Esophagus squamous epithelium (tissue), 5 donors: ENCODE data around the gene TNNI2. TPM values are rescaled to one million over a fixed set of nuclear protein-coding genes. Genes with fewer than 3 reads are reported as not detected.

Experiments used
- DNase-seq: peaks from one replicate; lab custom pipeline; 2025; lab: John Stamatoyannopoulos, UW
- H3K27ac ChIP-seq, 4 donors: fragments of 200-600 bp; sonication (generic); one replicate each; pipeline ENCODE4 v1.5.1; 2016 to 2019; ENCODE audit warnings: mild to moderate bottlenecking in 1 of 4
- H3K27me3 ChIP-seq, 4 donors: fragments of 200-600 bp; sonication (generic); 1 replicate in 3 of 4; 2 replicates in 1 of 4; pipeline versions ENCODE4 v1.5.1 to v1.6.0; 2017 to 2021; ENCODE audit warnings: antibody characterized with exemption in 1 of 4
- H3K36me3 ChIP-seq, 3 donors: fragments of 200-600 bp; sonication (generic); one replicate each; pipeline ENCODE4 v1.5.1; 2016 to 2019
- H3K4me1 ChIP-seq, 3 donors: fragments of 200-600 bp; sonication (generic); one replicate each; pipeline ENCODE4 v1.5.1; 2017 to 2019
- H3K4me3 ChIP-seq, 4 donors: fragments of 200-600 bp; sonication (generic); 1 replicate in 3 of 4; 2 replicates in 1 of 4; pipeline ENCODE4 v1.5.1; 2016 to 2019; ENCODE audit warnings: mild to moderate bottlenecking in 2 of 4, moderate library complexity in 1 of 4
- H3K9me3 ChIP-seq, 3 donors: fragments of 200-600 bp; sonication (generic); one replicate each; pipeline ENCODE4 v1.5.1; 2016 to 2019
- POLR2A ChIP-seq, 4 donors: fragments of 450-650 bp; IDR thresholded peaks; one replicate each; pipeline ENCODE4 v1.6.1; 2017; ENCODE audit warnings: antibody characterized with exemption in 4 of 4, mild to moderate bottlenecking in 4 of 4, moderate library complexity in 3 of 4
- WGBS, 2 donors: methylation state at CpG; one replicate each; pipeline ENCODE4 v1.1.5; 2018; 5-methylcytosine and 5-hydroxymethylcytosine counted together
- intact Hi-C: fragments of 100-400 bp; cut with DNase I; formaldehyde crosslinking; loops from one replicate; pipeline ENCODE4 v1.15.0; 2022
- total RNA-seq, 4 donors: library from RNA; depleted of rRNA; stranded (reverse); fragments of >200 nt; gene quantifications; one replicate each; pipeline ENCODE4 v1.1.0, GENCODE V29; 2016
- TF ChIP-seq, protein P1 (sequence below), 6 experiments: fragments of 450-650 bp in 4 of 6; fragments of 200-600 bp in 2 of 6; sonication (generic) in 2 of 6; IDR thresholded peaks; one replicate each; pipeline ENCODE4 v1.5.1; 2016 to 2019; ENCODE audit warnings: antibody characterized with exemption in 6 of 6, mild to moderate bottlenecking in 4 of 6, moderate library complexity in 4 of 6
- donor health status: DM: yes; HTN: yes; CAD: no.

Gene TNNI2
- total RNA-seq, 4 donors from 2014 or later = 14.7 to 23.8 (median 15.0) TPM; not detected in 1

DNA sequence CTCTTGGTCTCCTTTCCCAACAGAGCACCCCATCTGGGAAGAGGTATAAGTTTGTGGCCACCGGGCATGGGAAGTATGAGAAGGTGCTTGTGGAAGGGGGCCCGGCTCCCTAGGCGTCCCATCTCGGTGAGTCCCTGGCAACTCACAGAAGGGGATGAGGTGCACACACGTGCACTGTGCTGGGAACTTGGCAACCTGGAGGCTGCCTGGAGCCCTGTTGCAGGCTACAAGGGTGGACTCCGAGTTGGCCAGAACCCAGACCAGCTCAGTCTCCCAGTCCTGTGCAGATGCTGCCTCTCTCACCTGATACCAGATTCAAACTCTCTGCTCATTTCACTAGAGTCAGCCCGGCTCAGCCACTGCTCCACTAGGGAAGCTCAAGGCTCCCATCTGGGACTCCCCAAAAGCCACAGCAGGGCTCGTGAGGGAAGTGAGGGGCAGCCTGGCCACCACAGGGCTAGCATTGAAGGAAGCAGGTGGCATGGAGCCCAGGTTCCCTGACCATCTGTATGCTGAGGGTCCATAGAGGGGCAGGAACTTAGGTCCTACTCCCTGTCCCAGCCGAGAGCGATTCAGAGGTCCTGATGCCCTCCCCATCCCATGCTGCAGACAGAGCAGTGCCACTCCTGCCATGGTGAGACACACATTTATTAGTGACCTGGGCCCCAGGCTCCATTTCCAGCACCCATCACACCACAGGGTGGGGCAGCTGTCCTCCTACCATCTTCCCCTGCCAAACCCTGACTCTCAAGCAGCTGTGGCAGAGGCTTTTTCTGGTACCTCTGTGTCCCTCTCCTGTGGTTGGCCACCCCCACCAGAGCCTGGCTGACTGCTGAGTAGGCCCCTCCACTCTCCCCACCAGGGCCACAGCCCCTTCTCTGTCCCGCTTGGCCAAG is 48.9 kb downstream of the TNNI2 start:
- H3K4me1 ChIP-seq = peaks cover 0 to 47% (median 20%) of the 10 kb centered on the region in 3 donors
- WGBS, 2 donors = 86 to 90% methylated on average over 3 to 9 of the region's 11 CpGs
- TF ChIP-seq POLR2A (IDR thresholded peaks at IDR 0.05) = no peak
- TF ChIP-seq, protein P1, sequence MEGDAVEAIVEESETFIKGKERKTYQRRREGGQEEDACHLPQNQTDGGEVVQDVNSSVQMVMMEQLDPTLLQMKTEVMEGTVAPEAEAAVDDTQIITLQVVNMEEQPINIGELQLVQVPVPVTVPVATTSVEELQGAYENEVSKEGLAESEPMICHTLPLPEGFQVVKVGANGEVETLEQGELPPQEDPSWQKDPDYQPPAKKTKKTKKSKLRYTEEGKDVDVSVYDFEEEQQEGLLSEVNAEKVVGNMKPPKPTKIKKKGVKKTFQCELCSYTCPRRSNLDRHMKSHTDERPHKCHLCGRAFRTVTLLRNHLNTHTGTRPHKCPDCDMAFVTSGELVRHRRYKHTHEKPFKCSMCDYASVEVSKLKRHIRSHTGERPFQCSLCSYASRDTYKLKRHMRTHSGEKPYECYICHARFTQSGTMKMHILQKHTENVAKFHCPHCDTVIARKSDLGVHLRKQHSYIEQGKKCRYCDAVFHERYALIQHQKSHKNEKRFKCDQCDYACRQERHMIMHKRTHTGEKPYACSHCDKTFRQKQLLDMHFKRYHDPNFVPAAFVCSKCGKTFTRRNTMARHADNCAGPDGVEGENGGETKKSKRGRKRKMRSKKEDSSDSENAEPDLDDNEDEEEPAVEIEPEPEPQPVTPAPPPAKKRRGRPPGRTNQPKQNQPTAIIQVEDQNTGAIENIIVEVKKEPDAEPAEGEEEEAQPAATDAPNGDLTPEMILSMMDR (IDR thresholded peaks at IDR 0.05) = no peak
- intact Hi-C loops = no loop called here
- no peaks in the 10 kb centered on the region for H3K27me3 ChIP-seq
- H3K4me3 ChIP-seq = no peak overlapping the region
- H3K36me3 ChIP-seq = peaks cover 0 to 70% (median 28%) of the 10 kb centered on the region in 3 donors
- no peak for DNase-seq
- H3K9me3 ChIP-seq = no peaks in the 10 kb centered on the region
- H3K27ac ChIP-seq = peak overlapping the region in 3 of 4 donors; percentile 38 to 81 (median 59)

DNA sequence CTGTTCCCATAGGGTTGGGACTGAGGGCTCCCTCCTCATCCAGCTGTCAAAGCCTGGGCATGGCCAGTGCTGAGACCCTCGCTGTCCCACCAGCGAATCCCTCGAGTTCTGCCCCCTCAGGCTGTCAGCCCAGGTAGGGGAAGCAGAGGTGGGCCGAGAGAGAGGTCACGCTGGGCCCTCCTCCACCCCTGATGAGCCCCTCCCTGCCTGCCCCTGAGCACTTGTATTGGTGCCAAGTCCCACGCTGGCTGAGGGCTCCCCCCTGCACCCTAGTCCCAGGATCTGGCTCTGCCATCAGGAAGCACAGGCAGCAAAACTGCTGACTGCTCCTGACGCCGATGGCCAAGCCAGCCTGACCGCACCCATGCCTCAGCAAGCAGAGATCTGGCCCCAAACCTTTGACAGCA is 49.6 kb downstream of the TNNI2 start:
- Histone ChIP-seq H3K36me3 (peaks cover 0 to 63% (median 23%) of the 10 kb centered on the region in 3 donors), H3K4me3 (no peak overlapping the region), H3K27me3 (no peaks in the 10 kb centered on the region), H3K4me1 (peaks cover 0 to 41% (median 20%) of the 10 kb centered on the region in 3 donors), H3K27ac (peak overlapping the region in 3 of 4 donors; percentile 38 to 81 (median 59)), H3K9me3 (no peaks in the 10 kb centered on the region)
- TF ChIP-seq POLR2A (IDR thresholded peaks at IDR 0.05) = no peak
- TF ChIP-seq, protein P1 (IDR thresholded peaks at IDR 0.05) = no peak
- WGBS, 2 donors = 35 to 60% methylated on average over 2 to 6 of the region's 9 CpGs
- no peak for DNase-seq
- intact Hi-C loops = no loop called here

DNA sequence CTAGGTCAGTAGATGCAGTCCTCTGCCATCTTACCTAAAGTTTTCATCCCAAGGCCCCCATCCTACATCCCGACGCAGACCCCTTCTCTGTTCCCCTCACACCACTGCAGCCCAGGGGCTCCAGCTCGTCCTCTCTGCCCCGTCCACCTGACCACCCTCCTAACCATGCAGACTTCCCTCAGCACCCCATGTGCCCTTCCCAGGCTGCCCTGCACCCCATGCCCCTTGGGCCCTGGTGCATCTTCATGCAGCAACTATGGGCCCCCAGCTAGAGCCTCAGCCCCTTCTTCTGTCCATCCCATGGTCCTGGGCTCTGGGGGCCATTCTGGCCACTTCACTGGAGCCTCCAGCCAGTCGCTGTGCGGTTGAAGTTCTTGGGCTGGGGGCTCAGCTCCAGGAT is 50.0 kb downstream of the TNNI2 start:
- peak overlapping the region in 3 of 4 donors; percentile 21 to 81 (median 59) for H3K27ac ChIP-seq
- no peak for DNase-seq
- 78 to 79% methylated on average over 4 of the region's 6 CpGs for WGBS, 2 donors
- no peaks in the 10 kb centered on the region for H3K27me3 ChIP-seq
- intact Hi-C loops = no loop called here
- peaks cover 0 to 40% (median 20%) of the 10 kb centered on the region in 3 donors for H3K4me1 ChIP-seq
- no peak for TF ChIP-seq POLR2A (IDR thresholded peaks at IDR 0.05)
- TF ChIP-seq, protein P1 (IDR thresholded peaks at IDR 0.05) = no peak
- H3K4me3 ChIP-seq = no peak overlapping the region
- H3K36me3 ChIP-seq = peaks cover 0 to 59% (median 18%) of the 10 kb centered on the region in 3 donors
- H3K9me3 ChIP-seq = no peaks in the 10 kb centered on the region

DNA sequence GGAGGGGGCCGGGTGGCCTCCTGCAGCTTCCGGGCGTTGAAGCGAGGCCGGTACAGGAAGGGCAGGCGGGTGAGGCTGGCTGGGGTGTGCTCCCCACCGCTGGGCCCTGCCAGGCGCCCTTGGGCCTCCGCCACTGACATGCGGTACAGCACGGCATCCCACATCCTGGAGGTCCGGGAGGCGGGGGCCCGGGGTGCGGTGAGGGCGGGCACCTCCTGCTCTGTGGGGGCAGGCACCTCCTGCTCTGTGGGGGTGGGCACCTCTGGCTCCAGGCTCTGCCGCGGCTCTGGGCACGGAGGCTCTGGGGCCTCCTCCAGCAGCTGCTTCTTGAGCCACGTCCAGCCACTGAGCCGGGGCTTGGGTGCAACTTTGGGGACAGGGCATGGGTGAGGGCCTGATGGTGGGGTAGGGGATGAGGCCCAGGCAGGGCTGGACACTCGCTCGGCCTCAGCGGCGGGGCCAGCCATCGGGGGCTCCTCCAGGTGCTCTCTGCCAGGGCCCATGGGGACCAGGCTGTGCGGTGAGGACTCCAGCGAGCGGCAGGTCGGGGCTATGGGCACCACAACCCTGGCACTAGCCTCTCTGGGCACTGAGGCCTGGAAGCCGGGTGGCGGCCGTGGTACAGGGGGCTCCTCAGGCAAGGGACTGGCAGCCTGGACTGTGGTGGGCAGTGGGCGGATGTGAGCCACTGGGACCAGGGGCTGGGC is 50.6 kb downstream of the TNNI2 start:
- Histone ChIP-seq H3K27ac (peak overlapping the region in 3 of 4 donors; percentile 21 to 81 (median 59)), H3K9me3 (no peaks in the 10 kb centered on the region), H3K36me3 (peaks cover 0 to 53% (median 13%) of the 10 kb centered on the region in 3 donors), H3K27me3 (no peaks in the 10 kb centered on the region), H3K4me3 (no peak overlapping the region), H3K4me1 (peaks cover 0 to 40% (median 20%) of the 10 kb centered on the region in 3 donors)
- no peak for DNase-seq
- WGBS, 2 donors = 50% methylated on average over 2 of the region's 34 CpGs; no CpG with 5 or more reads in 1 of the 2 donors
- intact Hi-C loops = no loop called here
- no peak for TF ChIP-seq POLR2A (IDR thresholded peaks at IDR 0.05)
- TF ChIP-seq, protein P1 (IDR thresholded peaks at IDR 0.05) = no peak
